Measurements from ENCODE around the gene VPS39.

DNA sequence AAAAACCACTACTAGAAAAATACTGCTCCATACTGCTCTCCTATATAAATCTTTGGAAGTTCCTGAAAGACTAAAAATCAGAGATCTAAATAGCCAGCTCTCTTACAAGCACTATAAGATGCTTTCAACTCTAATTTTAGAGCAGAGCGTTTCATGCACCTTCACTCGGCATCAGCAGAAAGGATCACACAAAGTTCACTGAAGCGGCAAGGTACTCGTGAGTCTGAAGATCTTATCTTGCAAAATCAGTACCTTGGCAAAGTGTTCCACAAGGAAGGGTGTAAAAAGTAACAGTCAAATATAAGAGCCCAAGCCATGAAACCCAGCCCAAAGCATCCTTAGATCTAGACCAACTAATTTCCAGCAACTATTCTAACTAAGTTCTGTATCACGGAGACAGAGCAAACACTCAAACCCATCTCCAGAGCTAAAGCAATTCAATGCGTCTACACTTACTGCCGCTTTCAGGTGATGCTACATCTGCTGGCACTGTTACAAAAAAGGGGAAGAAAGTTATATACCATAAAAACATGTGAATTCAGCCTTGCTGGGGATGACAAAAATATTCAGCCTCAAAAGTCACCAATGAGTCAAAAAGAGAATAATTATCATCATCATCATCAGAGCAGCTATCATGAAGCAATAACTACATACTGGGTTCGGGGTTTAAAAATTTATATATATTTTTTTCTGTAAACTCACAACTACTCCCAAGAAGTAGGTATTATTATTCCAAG is 16.3 kb downstream of the VPS39 start:
- no peak for TF ChIP-seq EZH2 (IDR thresholded peaks at IDR 0.05; ENCODE audit: borderline replicate concordance, low read depth, low read length, poor library complexity, severe bottlenecking)
- TF ChIP-seq, protein P1, sequence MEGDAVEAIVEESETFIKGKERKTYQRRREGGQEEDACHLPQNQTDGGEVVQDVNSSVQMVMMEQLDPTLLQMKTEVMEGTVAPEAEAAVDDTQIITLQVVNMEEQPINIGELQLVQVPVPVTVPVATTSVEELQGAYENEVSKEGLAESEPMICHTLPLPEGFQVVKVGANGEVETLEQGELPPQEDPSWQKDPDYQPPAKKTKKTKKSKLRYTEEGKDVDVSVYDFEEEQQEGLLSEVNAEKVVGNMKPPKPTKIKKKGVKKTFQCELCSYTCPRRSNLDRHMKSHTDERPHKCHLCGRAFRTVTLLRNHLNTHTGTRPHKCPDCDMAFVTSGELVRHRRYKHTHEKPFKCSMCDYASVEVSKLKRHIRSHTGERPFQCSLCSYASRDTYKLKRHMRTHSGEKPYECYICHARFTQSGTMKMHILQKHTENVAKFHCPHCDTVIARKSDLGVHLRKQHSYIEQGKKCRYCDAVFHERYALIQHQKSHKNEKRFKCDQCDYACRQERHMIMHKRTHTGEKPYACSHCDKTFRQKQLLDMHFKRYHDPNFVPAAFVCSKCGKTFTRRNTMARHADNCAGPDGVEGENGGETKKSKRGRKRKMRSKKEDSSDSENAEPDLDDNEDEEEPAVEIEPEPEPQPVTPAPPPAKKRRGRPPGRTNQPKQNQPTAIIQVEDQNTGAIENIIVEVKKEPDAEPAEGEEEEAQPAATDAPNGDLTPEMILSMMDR (conservative IDR thresholded peaks at IDR 0.05; ENCODE audit: low read depth, low read length): no peak
